ENCODE results near the gene CARD8.
A peak's percentile ranks its signal among the peaks of the same experiment; 100 is the strongest.

The CARD8 gene

DNA sequence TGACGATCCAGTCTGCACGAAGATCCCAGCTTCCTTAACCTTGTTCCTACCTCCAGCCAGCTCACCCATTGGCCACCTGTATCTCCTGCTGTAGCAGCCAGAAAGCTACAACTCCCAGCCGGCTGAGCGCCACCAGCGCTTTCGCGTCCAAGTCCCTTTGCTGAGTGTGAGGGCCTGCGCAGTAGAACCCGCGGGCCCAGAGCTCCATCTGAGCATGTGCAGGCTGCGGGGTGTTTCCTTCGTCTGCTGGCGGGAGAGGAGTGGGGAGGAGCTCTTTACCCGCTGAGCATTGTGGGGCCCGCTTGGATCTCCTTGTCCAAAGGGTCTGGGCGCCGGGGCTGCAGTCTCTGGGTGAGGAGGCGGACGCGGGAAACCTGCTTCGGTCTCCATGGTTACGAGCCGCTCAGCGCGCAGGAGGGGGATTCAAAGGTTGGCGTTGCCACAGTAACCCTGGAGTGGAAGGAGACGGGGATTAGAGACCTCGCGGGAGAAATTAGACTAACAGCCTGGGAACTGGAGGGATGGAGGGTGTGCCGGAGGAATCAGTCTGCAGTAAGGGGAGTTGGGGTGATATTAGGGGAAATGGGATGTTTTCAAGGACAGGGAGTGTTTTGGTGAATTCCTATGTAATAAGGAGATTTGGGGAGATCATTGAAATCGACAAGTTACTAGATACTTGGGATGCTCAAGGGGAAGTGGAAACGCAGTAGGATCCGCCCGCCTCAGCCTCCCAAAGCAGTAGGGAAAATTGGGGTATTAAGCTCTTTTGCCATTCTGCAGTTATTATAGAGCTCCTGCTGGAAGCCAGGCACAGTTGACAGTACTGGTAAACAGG is 51.7 kb downstream of the CARD8 start:
- H3K4me3 ChIP-seq (ENCODE audit: low read length): peak overlapping the region; percentile 75
- no peaks in the 10 kb centered on the region for H3K9me3 ChIP-seq (ENCODE audit: insufficient read depth, low read depth, low read length)
- no peaks in the 10 kb centered on the region for H3K36me3 ChIP-seq (ENCODE audit: insufficient read depth, low read depth, low read length)
- H3K27me3 ChIP-seq (ENCODE audit: insufficient read depth, low read length): no peaks in the 10 kb centered on the region; the same call in 1 of the 2 replicates
- peak overlapping the region; percentile 80; the same call in 1 of the 2 replicates for H3K9ac ChIP-seq (ENCODE audit: low read depth, low read length)
- peaks cover 5% of the 10 kb centered on the region; the same call in 1 of the 2 replicates for H3K4me1 ChIP-seq (ENCODE audit: insufficient read depth, low read length)
- peak overlapping the region; percentile 5 for H3K27ac ChIP-seq (ENCODE audit: low read length)

DNA sequence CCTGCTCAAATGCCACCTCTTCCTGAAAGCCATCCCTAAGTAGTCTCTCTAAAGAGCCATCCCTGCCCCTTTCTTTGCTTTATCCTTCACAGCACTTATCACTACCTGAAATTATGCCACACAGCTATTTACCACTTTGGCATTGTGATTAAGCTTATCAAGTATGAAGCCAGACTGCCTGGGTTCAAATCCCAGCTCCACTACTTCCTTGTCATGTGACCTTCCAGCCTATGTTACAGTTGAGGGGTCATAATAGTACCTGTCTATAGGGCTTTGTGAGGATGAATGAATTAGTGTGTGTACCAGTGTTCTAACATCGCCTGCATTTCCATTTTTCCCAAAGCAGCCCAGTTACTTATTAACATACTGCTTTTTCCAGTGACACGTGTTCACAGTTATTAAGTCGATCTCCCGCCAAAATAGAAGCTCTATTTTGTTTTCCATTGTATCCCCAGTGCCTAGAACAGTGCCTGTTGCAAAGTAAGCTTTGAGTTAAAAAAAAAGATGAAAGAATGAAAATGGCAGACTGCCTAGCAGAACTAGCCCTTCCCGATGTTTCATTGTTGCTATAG is 52.4 kb downstream of the CARD8 start:
- Histone ChIP-seq H3K36me3 (ENCODE audit: insufficient read depth, low read depth, low read length) (no peaks in the 10 kb centered on the region), H3K9ac (ENCODE audit: low read depth, low read length) (peak overlapping the region; percentile 62; the same call in 1 of the 2 replicates), H3K27ac (ENCODE audit: low read length) (peak overlapping the region; percentile 5), H3K4me3 (ENCODE audit: low read length) (peak overlapping the region; percentile 67), H3K27me3 (ENCODE audit: insufficient read depth, low read length) (no peaks in the 10 kb centered on the region; the same call in 1 of the 2 replicates), H3K9me3 (ENCODE audit: insufficient read depth, low read depth, low read length) (no peaks in the 10 kb centered on the region), H3K4me1 (ENCODE audit: insufficient read depth, low read length) (peaks cover 5% of the 10 kb centered on the region; the same call in 1 of the 2 replicates)

DNA sequence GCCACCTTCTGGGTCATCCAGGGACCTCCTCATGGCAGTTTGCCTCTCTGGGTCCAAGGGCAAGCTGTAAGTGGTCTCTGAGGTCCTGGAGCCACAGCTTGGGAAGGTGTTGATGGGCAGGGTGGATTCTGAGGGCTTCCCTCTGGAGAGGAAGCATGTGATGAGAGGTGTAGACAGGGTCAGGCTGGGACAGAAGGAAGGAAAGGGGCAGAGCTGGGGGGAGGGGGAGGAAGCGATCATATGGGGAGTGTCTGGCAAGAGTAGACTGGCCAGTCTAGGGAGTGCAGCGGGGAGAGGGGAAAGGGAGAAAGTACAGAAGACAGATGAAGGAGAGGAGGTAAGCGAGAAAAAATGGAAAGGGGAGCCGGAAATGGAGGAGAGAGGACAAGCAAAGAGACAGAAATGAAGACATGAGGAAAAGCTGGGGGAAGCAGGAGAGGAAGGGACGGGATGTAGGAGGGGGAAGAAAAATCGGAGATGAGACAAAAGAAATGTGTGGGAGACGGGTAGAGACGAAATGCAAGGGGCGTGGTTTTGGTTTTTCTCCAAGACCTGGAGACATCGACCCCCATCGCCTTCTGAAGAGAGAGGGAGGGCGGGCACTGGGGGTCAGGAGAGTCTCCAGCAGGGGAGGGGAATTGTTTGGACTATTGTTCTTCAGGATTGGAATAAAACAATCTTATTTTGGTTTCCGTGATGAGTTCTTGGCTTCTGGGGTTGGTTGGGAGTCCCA is 58.6 kb downstream of the CARD8 start:
- Histone ChIP-seq H3K9ac (ENCODE audit: low read depth, low read length) (no peak overlapping the region), H3K9me3 (ENCODE audit: insufficient read depth, low read depth, low read length) (no peaks in the 10 kb centered on the region), H3K36me3 (ENCODE audit: insufficient read depth, low read depth, low read length) (no peaks in the 10 kb centered on the region), H3K4me3 (ENCODE audit: low read length) (no peak overlapping the region), H3K4me1 (ENCODE audit: insufficient read depth, low read length) (no peaks in the 10 kb centered on the region), H3K27me3 (ENCODE audit: insufficient read depth, low read length) (no peaks in the 10 kb centered on the region), H3K27ac (ENCODE audit: low read length) (no peak overlapping the region)

DNA sequence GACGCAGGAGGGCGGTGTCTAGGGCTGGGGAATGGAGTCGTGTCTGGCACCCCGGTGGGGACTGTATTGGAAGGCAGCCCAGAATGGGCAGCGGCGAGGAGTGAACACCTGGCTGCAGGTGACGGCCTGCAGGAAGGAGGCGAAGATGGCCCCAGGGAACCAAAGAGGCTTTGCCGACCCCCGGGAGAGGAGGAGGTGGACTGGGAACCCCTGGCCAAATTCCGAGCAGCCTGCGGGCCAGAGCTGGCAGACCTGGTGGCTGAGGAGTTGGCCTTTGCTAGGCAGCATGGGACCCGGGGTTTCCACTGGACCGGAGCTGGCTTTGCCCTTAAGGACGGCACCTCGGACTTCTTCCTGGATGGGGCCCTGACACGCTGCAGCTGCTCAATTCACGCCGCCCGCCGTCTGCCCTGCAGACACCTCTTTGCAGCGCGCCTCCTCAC is 59.4 kb downstream of the CARD8 start:
- Histone ChIP-seq H3K4me3 (ENCODE audit: low read length) (no peak overlapping the region), H3K27ac (ENCODE audit: low read length) (no peak overlapping the region)

DNA sequence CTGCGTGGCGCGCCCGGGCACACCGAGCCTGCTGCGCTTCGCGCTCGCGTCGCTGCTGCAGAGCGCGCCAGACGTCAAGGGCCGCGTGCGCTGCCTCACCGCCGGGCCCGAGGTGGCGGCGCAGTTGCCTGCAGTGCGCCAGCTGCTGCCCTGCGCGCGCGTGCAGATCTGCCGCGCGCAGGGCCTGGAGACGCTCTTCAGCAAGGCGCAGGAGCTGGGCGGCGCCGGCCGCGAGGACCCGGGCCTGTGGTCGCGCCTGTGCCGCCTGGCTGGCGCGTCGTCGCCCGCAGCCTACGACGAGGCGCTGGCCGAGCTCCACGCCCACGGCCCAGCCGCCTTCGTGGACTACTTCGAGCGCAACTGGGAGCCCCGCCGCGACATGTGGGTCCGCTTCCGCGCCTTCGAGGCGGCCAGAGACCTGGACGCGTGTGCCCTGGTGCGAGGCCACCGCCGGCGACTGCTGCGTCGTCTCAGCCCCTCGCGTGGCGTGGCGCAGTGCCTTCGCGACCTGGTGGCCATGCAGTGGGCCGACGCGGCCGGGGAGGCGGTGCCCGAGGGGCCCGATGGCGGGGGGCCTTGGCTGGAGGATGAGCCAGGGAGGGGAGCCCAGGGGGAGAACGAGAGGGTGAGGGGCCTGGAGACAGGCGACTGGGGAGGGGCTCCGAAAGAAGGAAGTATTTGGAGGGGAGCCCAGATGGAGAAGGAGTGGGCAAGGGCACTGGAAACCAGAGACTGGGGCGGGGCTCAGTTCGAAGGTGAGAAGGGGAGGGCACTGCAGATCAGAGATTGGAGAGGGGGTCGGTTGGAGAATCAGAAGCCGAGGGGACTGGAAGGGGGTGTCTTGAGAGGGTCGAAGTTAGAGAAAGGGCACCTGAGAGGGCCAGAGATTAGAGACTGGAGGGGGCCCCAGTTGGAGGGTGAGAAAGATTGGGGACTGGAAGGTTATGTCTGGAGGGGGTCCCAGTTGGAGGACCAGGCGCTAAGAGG is 60.6 kb downstream of the CARD8 start:
- H3K4me3 ChIP-seq (ENCODE audit: low read length): no peak overlapping the region
- no peaks in the 10 kb centered on the region for H3K9me3 ChIP-seq (ENCODE audit: insufficient read depth, low read depth, low read length)
- H3K4me1 ChIP-seq (ENCODE audit: insufficient read depth, low read length): peaks cover 4% of the 10 kb centered on the region; the same call in 1 of the 2 replicates
- H3K27me3 ChIP-seq (ENCODE audit: insufficient read depth, low read length): no peaks in the 10 kb centered on the region
- no peaks in the 10 kb centered on the region for H3K36me3 ChIP-seq (ENCODE audit: insufficient read depth, low read depth, low read length)
- no peak overlapping the region for H3K9ac ChIP-seq (ENCODE audit: low read depth, low read length)
- no peak overlapping the region for H3K27ac ChIP-seq (ENCODE audit: low read length)

More for the DNA sequence above, 59.4 kb downstream of the CARD8 start:
- no peaks in the 10 kb centered on the region for H3K9me3 ChIP-seq (ENCODE audit: insufficient read depth, low read depth, low read length)
- H3K4me1 ChIP-seq (ENCODE audit: insufficient read depth, low read length): no peaks in the 10 kb centered on the region
- H3K36me3 ChIP-seq (ENCODE audit: insufficient read depth, low read depth, low read length): no peaks in the 10 kb centered on the region
- H3K27me3 ChIP-seq (ENCODE audit: insufficient read depth, low read length): no peaks in the 10 kb centered on the region
- no peak overlapping the region for H3K9ac ChIP-seq (ENCODE audit: low read depth, low read length)

DNA sequence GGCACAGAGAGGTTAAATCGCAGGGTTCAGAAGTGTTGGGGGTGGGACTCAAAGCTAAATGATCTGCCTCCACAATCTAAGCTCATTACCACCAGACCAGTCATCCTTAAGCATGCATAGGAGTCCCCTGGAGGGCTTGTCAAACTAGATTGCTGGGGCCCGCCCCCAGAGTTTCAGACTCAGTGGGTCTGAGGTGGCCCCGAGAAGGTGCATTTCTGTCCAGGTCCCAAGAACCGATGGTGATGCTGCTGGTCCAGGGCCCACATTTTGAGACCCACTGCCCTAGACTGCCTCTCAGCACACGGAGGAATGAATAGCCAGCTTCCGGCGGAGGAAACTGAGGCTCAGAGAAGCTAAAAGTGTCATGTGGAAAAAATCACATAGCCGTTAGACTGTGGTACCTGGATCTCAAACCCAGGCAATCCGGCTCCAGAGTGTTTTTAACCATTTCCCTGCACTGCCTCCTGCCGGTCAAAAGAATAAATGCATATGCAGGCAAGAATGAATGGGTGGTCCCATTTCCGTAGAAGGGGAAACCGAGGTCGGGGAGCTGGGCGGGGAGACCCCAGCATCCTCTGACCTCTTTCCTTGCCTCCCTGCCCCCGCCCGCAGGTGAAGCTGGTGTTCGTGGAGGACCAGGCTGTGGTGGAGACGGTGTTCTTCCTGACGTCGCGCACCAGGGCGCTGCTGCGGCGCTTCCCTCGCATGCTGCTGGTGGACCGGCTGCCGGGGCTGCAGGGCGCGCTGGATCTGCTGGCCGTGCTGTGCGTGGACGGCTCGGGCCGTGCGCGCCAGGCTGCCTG is 61.5 kb downstream of the CARD8 start:
- H3K9ac ChIP-seq (ENCODE audit: low read depth, low read length): no peak overlapping the region
- no peaks in the 10 kb centered on the region for H3K27me3 ChIP-seq (ENCODE audit: insufficient read depth, low read length)
- no peaks in the 10 kb centered on the region for H3K9me3 ChIP-seq (ENCODE audit: insufficient read depth, low read depth, low read length)
- H3K27ac ChIP-seq (ENCODE audit: low read length): no peak overlapping the region
- H3K4me1 ChIP-seq (ENCODE audit: insufficient read depth, low read length): peaks cover 4% of the 10 kb centered on the region; the same call in 1 of the 2 replicates
- no peak overlapping the region for H3K4me3 ChIP-seq (ENCODE audit: low read length)
- 0 out of 2 replicates have a peak, but pooled peaks cover 5% of the 10 kb centered on the region for H3K36me3 ChIP-seq (ENCODE audit: insufficient read depth, low read depth, low read length)

DNA sequence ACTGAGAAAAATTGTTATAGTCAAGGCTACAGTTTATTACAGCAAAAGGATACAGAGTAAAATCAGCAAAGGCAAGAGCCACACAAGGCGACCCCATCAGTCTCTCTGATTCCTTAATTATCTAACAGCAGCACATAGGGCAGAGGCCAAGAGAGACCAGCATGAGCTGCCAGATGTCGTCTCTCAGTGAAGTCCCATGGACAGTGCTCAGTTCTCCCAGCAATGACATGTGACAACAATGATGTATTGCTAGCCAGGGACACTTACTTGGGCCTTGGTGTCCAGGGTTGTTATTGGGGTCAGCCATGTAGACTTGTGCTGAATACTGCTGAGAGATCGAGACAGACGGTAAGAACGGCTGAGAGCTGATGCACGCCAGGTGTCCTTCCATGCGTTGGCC is 63.0 kb downstream of the CARD8 start:
- Histone ChIP-seq H3K9me3 (ENCODE audit: insufficient read depth, low read depth, low read length) (no peaks in the 10 kb centered on the region), H3K9ac (ENCODE audit: low read depth, low read length) (no peak overlapping the region), H3K4me1 (ENCODE audit: insufficient read depth, low read length) (peaks cover 4% of the 10 kb centered on the region; the same call in 1 of the 2 replicates), H3K27me3 (ENCODE audit: insufficient read depth, low read length) (no peaks in the 10 kb centered on the region), H3K36me3 (ENCODE audit: insufficient read depth, low read depth, low read length) (peaks cover 15% of the 10 kb centered on the region; the same call in 1 of the 2 replicates), H3K4me3 (ENCODE audit: low read length) (no peak overlapping the region), H3K27ac (ENCODE audit: low read length) (no peak overlapping the region)

DNA sequence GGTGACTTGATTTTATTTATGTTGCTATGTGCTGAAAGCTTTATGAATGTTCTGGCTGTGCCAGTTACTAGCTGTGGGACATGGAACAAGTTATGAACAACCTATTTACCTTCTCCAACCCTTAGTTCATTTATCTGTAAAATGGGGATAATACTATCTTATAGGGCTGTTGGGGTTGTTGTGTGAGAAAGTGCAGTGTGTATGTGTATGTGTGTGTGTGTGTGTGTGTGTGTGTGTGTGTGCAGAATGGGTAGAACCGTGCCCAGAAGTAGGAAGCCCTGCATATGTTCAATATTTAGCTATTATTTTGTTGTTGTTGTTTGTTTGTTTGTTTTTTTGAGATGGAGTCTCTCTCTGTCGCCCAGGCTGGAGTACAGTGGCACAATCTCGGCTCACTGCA is 64.8 kb downstream of the CARD8 start:
- H3K4me3 ChIP-seq (ENCODE audit: low read length): peak overlapping the region; percentile 39; the same call in 1 of the 2 replicates
- peaks cover 18% of the 10 kb centered on the region; the same call in 1 of the 2 replicates for H3K36me3 ChIP-seq (ENCODE audit: insufficient read depth, low read depth, low read length)
- peak overlapping the region; percentile 31 for H3K27ac ChIP-seq (ENCODE audit: low read length)
- no peaks in the 10 kb centered on the region for H3K9me3 ChIP-seq (ENCODE audit: insufficient read depth, low read depth, low read length)
- H3K27me3 ChIP-seq (ENCODE audit: insufficient read depth, low read length): no peaks in the 10 kb centered on the region
- peak overlapping the region; percentile 51; the same call in 1 of the 2 replicates for H3K9ac ChIP-seq (ENCODE audit: low read depth, low read length)
- peaks cover 4% of the 10 kb centered on the region; the same call in 1 of the 2 replicates for H3K4me1 ChIP-seq (ENCODE audit: insufficient read depth, low read length)

DNA sequence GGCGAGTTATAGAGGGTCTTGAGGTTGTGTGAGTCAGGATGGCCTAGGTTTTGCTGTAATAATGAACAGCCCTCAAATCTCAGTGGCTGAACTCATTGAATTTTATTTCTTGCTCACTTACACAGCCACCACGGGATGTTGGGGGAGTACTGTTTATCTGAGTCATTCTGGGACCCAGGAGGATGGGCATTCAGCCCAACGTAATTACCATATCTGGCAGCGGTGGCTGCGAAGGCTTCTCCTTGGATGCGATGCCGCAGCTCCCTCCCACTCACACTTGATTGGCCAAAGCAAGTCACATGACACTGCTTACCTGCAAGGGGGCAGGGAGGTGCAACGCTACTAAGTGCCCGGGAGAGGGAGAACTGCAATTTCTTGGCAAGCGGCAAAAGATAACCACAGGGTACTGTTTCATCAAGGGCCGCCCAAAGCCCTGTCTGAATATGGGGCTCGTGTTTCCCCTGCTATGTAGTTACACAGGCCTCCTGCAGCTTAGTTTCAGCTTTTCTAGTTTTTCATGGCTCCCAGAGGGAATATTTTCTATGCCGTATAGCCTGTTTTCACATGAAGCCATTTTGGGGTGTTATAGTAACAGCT is 65.3 kb downstream of the CARD8 start:
- Histone ChIP-seq H3K4me1 (ENCODE audit: insufficient read depth, low read length) (peaks cover 4% of the 10 kb centered on the region; the same call in 1 of the 2 replicates), H3K27ac (ENCODE audit: low read length) (peak overlapping the region; percentile 31), H3K4me3 (ENCODE audit: low read length) (peak overlapping the region; percentile 39; the same call in 1 of the 2 replicates), H3K9me3 (ENCODE audit: insufficient read depth, low read depth, low read length) (no peaks in the 10 kb centered on the region), H3K36me3 (ENCODE audit: insufficient read depth, low read depth, low read length) (peaks cover 18% of the 10 kb centered on the region; the same call in 1 of the 2 replicates), H3K27me3 (ENCODE audit: insufficient read depth, low read length) (no peaks in the 10 kb centered on the region), H3K9ac (ENCODE audit: low read depth, low read length) (peak overlapping the region; percentile 52; the same call in 1 of the 2 replicates)

DNA sequence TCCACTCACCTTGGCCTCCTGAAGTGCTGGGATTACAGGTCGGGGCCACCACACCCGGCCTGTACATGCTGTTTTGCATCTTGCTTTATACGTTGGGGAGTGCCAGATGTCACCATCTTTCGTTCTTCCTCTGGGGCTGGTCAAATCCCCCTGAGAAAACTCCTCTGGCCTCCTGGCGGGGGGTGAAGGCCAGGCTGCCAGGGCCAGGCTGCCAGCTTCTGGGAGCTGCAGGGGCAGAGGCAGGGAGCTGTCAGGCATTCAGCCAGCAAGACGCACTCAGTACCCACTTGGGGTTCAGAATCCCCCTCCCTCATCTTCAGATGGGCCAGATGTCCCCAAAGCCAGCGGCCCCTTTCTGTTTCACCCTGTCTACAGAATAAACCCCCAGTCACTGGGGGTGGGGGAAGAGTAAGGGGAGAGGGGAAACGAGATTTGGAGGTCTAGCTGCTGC is 69.1 kb downstream of the CARD8 start:
- Histone ChIP-seq H3K27ac (ENCODE audit: low read length) (no peak overlapping the region), H3K9me3 (ENCODE audit: insufficient read depth, low read depth, low read length) (peaks cover 7% of the 10 kb centered on the region), H3K4me3 (ENCODE audit: low read length) (no peak overlapping the region), H3K9ac (ENCODE audit: low read depth, low read length) (no peak overlapping the region), H3K27me3 (ENCODE audit: insufficient read depth, low read length) (no peaks in the 10 kb centered on the region), H3K4me1 (ENCODE audit: insufficient read depth, low read length) (peaks cover 4% of the 10 kb centered on the region; the same call in 1 of the 2 replicates), H3K36me3 (ENCODE audit: insufficient read depth, low read depth, low read length) (peaks cover 25% of the 10 kb centered on the region)
